H7 (cell line): ENCODE results near the gene ZCCHC7. TPM values are rescaled to one million over a fixed set of nuclear protein-coding genes. Genes with fewer than 3 reads are reported as not detected.

ENCODE experiments used
- DNase-seq: peaks from one replicate; pipeline ENCODE4 v3.0.0; 2012
- H3K27me3 ChIP-seq: 2 replicates; pipeline ENCODE4 v1.6.0; 2011; ENCODE audit warnings: mild to moderate bottlenecking, low read length; ENCODE audit not compliant: control insufficient read depth, insufficient read depth
- H3K36me3 ChIP-seq: replicated peaks from 2 replicates; pipeline ENCODE4 v1.5.1; 2011; ENCODE audit warnings: low read length; ENCODE audit not compliant: control insufficient read depth, insufficient read depth
- H3K4me3 ChIP-seq: 2 replicates; pipeline ENCODE4 v1.5.1; 2011; ENCODE audit warnings: low read depth, mild to moderate bottlenecking, control low read depth, low read length, moderate library complexity; ENCODE audit not compliant: insufficient read depth
- total RNA-seq: library from RNA; depleted of rRNA; stranded (reverse); fragments of >200 nt; shearing (Covaris generic); gene quantifications from 2 replicates; pipeline ENCODE4 v1.2.3, GENCODE V29; 2014

ZCCHC7 gene
- total RNA-seq, 1 experiment from 2014 or later: 20.5 TPM

DNA sequence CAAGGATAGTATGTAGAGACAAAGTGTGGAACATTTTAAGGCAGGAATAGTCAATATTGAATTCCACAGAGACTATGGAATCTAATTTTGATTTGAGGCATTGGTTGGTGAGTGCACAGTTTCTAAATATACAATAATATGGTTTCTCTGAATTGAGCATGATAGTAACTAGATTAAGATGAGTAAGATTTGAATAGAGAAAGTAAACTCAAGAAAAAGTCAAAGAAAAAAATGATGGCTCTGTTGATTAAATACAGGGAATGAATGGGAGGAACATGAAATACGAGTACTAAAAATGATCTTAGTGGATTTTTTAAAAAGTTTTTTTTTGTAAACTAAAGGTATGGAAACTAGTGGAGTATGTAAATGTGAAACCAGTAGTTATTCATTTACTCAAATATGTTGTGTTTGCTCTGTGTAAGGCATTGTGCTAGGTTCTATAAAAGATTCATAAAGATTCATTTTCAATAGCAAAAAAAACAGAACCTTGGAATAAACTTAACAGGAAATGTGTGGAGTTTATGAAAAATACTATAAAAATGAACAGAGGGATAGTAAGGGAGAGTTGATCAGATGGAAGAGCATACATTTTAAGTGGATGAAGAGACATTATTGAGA lies 101.2 kb downstream of the ZCCHC7 start:
- H3K4me3 ChIP-seq: no peak overlapping the region

DNA sequence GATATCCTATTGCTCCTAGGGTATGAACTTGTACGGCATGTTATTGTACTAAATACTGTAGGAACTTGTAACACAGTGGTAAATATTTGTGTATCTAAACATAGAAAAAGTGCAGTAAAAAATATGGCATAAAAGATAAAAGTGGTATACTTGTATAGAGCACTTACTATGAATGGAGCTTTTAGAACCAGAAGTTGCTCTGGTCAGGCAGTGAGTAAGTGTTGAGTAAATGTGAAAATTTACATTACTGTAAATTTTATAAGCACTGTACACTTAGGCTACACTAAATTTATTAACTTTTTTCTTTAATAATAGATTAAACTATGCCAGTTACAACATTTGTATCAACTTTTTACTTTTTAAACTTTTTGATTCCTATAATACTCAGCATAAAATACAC lies 109.1 kb downstream of the ZCCHC7 start:
- no peak for DNase-seq
- Histone ChIP-seq H3K27me3 (no peaks in the 10 kb centered on the region), H3K36me3 (no peaks in the 10 kb centered on the region), H3K4me3 (no peak overlapping the region)

More for the DNA sequence above, 101.2 kb downstream of the ZCCHC7 start:
- Histone ChIP-seq H3K36me3 (no peaks in the 10 kb centered on the region), H3K27me3 (no peaks in the 10 kb centered on the region)
- DNase-seq: no peak

DNA sequence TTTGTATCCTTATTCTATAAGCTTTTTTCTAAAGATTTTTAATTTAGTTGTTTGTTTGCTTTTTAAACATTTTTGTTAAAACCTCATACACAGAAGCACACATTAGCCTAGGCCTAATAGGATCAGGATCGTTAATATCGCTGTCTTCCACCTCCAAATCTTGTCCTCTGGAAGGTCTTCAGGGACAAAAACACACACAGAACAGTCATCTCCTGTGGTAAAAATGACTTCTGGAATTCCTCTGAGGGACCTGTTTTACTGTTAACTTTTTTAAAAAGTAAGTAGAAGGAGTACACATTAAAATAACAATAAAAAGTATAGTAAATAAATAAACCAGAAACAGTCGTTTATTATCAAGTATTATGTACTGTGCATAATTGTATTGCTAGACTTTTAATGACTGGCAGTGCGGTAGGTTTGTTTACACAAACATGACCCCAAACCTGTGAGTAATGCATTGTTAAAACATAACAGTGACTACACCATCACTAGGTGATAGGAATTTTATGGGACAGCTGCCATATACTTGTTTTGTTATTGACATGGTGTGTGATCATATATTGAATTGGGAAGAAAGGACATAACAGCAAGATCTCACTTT lies 109.6 kb downstream of the ZCCHC7 start:
- DNase-seq: no peak
- H3K27me3 ChIP-seq: no peaks in the 10 kb centered on the region
- no peaks in the 10 kb centered on the region for H3K36me3 ChIP-seq

DNA sequence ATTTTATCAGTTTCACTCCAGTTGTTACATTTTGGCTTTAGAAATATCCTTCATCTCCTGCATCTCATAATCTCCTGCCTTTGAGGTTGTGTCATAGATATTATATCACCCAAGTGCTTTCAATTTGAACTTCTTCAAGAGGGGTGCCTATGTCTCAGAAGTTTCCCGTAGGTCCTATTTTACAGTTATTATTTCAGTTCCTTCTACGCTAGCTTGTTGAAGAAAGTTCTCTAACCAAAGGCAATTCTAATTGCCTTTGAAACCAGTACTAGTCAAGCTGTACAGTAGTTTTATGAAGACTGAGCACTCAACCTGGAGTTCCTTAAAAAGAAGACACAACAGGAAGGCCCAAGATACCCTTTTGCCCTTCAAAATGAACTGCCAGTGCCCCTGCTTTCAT lies 116.4 kb downstream of the ZCCHC7 start:
- H3K27me3 ChIP-seq: no peaks in the 10 kb centered on the region
- DNase-seq: no peak
- H3K36me3 ChIP-seq: no peaks in the 10 kb centered on the region
- no peak overlapping the region for H3K4me3 ChIP-seq

More for the DNA sequence above, 109.6 kb downstream of the ZCCHC7 start:
- H3K4me3 ChIP-seq: no peak overlapping the region

DNA sequence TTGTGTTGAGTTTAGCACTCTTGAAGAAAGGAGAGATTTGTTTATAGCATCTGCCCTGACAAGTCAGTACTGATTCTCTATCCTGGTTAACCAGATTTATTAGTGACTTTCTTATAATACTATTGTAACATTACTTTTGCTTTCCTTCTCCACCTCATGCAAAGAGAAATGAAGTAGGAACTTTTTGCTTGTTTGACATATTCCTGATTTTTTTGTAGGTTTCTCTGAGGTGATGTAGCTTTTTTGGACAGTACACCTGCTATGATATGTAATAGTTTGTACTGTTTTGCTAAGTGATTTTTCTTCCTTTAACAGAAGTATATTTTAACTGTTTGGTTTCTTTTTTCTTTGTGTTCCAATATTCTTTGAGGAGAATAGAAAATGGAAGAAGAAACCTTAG lies 117.7 kb downstream of the ZCCHC7 start:
- no peak overlapping the region for H3K4me3 ChIP-seq
- no peak for DNase-seq
- H3K36me3 ChIP-seq: no peaks in the 10 kb centered on the region
- H3K27me3 ChIP-seq: no peaks in the 10 kb centered on the region

DNA sequence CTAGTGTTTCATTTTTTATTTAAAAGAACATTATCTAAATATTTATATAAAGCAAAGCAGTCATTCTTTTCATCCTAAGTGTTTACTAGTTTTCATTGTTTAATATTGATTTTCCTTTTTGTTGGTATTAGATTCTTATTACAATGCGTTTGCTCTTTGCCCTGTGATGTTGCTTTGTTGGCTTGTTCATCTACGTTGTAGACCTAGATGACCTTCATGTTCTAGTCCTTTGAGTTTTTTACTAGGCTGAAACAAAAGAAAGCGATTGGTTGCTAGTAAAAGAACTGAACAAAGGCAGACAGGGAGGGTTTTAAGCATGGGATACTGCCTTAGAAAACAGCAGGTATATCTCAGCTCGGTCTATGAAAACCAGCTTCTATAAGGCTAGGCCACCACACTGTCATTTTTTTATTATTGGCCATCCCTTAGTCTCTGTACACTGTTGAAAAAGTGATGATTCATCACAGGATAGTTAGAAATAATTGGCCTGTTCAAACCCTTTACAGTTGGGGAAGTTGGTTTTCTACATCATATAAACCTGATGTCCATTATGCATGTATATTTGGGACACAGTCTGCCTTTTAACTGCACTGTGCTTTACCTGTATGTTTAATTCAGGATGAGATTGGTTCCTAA lies 119.0 kb downstream of the ZCCHC7 start:
- peak; percentile 10 for DNase-seq
- Histone ChIP-seq H3K36me3 (no peaks in the 10 kb centered on the region), H3K4me3 (no peak overlapping the region), H3K27me3 (no peaks in the 10 kb centered on the region)

DNA sequence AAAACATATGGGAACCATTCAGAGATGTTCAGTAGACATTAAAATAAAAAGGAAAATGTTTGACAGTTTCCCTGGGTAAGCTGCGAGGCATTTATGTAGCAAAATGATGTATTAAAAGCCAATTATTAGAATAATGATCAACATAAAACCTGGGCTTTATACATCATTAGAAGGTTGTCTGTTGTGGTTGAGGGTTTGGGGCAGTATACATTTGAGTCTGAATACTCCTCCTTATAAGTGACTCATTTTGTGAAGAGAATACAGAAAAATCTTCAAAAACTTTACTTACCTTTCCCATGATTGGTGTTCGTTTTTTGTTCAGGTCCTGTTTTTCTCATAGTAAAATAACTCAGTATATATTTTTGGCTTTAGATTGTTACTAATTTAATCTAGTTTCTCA lies 119.5 kb downstream of the ZCCHC7 start:
- DNase-seq: no peak
- no peaks in the 10 kb centered on the region for H3K36me3 ChIP-seq

DNA sequence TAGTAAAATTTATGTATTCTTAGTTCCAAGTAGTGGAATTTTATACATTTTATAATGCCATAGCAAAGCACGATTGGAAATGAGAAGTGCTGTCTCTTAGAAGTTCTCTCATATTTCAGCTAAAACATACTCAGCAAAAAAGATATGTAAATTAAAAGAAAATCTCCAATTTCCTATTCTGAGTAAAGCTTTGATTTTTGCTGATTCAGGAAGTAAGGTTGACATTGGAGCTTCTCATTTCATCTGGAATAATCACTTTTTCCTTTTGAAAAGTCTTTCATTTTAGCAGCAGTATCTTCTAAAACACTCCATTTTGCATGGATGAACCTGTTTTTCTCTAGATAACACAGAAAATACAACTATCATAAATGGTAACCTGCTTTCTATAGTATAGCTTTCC lies 121.0 kb downstream of the ZCCHC7 start:
- no peak overlapping the region for H3K4me3 ChIP-seq
- DNase-seq: no peak
- H3K27me3 ChIP-seq: no peaks in the 10 kb centered on the region
- no peaks in the 10 kb centered on the region for H3K36me3 ChIP-seq

More for the DNA sequence above, 119.5 kb downstream of the ZCCHC7 start:
- H3K4me3 ChIP-seq: no peak overlapping the region
- no peaks in the 10 kb centered on the region for H3K27me3 ChIP-seq

DNA sequence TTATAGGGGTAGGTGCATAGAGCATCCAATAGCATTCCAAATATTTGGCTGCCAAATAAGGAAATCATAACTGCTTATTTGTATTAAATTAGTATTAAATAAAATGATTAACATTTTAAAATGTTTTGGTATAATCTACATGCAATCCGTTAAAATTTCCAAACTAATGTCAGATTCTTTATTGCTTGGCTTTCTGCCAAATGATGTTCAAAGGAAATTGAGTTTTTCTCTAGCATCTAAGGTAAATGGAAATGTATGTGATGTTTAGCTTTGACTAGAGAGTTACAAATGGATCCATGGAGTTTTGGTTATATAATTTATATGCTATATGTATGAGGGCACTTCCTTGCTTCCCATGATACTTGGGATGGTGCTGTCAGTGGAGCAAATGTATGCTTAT lies 121.7 kb downstream of the ZCCHC7 start:
- H3K36me3 ChIP-seq: no peaks in the 10 kb centered on the region
- no peak for DNase-seq

DNA sequence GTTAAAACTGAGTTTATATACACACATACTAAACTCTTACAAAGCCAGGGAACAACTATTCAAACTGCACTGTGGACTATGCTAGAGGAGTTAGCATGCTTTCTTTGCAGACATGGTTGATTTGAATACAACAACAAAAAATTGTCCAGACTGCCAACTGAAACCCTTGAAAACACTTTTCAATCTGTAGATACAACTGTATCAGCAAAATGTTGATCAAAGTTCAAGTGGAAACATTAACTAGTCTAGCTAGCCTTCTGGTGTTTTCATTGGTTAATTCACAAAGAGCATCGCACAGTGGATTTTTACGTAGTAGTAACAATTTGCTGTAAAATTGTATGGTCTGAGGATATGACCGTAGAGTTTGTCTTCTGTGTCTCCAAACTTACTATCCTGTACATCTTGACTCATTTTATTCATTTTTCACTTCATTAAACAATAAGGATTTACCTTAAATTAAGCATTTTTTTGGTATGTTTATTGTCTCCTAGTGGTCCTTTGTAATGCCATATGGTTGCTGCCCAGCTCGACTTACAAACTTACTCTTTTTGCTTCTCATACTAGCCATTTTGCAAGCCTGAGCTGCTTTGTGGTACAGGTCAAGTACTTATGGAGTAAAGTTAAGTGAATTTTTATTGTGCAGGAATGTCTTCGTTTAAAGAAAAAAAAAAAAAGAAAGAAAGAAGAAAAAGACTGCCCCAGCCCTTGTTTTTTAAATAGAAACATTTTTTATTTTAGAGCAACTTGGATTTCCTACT lies 123.4 kb downstream of the ZCCHC7 start:
- no peaks in the 10 kb centered on the region for H3K27me3 ChIP-seq
- no peak overlapping the region for H3K4me3 ChIP-seq
- no peaks in the 10 kb centered on the region for H3K36me3 ChIP-seq
- no peak for DNase-seq

More for the DNA sequence above, 121.7 kb downstream of the ZCCHC7 start:
- Histone ChIP-seq H3K27me3 (no peaks in the 10 kb centered on the region), H3K4me3 (no peak overlapping the region)

DNA sequence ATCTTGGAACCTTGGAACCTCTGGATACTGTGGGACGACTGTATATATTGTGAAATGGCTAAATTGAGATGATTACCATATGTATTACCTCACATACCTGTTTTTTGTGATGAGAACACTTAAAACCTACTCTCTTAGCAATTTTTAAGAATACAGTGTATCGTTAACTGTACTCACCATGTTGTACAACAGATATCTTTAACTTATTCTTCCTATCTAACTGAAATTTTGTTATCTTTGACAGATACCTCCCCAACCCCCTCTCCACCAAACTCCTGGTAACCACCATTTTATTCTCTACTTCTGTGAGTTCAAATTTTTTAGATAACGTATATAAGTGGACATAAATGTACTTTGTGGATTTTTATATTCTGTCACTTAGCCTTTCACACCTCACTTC lies 126.5 kb downstream of the ZCCHC7 start:
- Histone ChIP-seq H3K27me3 (no peaks in the 10 kb centered on the region), H3K4me3 (no peak overlapping the region), H3K36me3 (no peaks in the 10 kb centered on the region)
- no peak for DNase-seq

DNA sequence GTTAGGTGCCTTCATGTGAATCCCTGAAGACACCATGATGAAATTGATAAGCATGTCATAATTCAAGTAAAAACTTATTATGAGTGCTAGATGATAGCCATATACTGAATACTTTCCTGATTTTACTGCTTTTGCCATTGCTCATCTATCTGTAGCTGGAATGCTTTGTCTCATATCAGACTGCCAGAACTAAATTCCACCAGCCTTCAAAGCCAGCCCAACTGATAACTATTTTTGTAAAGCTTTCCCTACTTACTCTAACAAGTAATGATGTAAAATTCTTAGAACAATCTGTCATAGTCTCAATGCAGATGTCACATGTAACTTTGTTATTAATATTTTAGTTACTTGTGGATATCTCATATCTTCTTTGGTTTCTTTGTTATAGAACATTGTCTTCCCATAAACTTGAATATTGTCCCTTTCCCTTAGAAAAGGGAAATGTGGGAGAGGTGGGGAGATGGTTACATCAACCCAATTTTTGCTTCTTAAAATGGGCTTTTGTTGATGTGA lies 128.3 kb downstream of the ZCCHC7 start:
- Histone ChIP-seq H3K27me3 (no peaks in the 10 kb centered on the region), H3K4me3 (no peak overlapping the region), H3K36me3 (no peaks in the 10 kb centered on the region)
- DNase-seq: no peak

DNA sequence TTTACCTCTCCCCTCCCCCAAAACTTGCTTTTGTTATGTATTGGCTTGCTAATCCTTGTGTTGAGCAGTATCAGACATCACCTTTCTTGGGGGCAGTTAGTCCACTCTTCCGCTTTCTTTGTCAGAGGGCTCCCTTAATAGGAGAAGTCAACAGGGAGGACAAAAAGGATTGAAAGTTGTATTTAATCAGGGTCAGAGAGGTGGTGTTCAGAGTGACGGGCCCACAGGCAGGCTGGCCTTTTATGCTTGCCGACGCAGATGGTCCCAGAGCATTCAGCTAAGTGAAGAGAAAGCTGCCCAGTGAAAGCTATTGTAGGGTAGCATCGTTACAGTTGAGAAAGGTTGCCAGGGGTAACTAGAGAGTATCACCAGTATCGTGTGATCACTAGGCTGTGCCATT lies 131.1 kb downstream of the ZCCHC7 start:
- peak; percentile 16 for DNase-seq
- no peaks in the 10 kb centered on the region for H3K27me3 ChIP-seq
- H3K4me3 ChIP-seq: no peak overlapping the region
- H3K36me3 ChIP-seq: no peaks in the 10 kb centered on the region

DNA sequence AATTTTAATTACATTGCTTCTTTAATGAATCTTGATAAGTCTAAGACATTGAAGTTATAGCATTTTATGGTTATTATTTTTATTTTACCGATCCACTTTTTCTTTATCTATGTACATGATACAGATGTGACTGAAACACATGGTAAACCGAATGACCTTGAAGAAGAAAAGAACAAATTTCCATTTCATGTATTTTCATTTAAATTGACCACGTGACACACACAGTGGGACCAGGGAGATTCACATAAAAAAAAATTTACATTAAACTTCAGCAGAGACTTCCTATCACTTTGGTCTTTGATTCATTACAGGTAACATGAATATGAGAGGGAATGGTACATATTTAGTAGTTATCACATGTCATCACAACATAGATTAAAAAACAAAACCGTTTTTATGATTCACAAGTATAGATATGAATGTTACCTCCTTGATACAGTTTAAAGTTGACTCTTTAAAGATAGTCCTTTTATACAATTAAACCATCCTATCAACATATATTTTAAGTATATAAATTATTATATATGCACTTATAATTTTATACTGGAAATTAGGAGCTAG lies 133.1 kb downstream of the ZCCHC7 start:
- no peak overlapping the region for H3K4me3 ChIP-seq
- no peaks in the 10 kb centered on the region for H3K27me3 ChIP-seq
- H3K36me3 ChIP-seq: no peaks in the 10 kb centered on the region
- no peak for DNase-seq
